CD4-positive, alpha-beta T cell treated with Interferon alpha-2 for 1 hour (primary cell): ENCODE data around the gene ITK.
A peak's percentile ranks its signal among the peaks of the same experiment; 100 is the strongest.

Experiments used
- DNase-seq, 2 donors: peaks; one replicate each; pipeline ENCODE4 v3.0.0-alpha.2; 2020 to 2022

The ITK gene

GRCh38 chr5:157248821-157249470 is 68.3 kb downstream of the ITK start:
- DNase-seq: peak; percentile 52 to 76

- DNase-seq: peak; percentile 81 to 87
Measured at GRCh38 chr5:157252711-157253465, 72.2 kb downstream of the ITK start.

GRCh38 chr5:157253547-157253946 is 72.9 kb downstream of the ITK start:
- peak in 1 of 2 donors; percentile 53 for DNase-seq

- no peak for DNase-seq
Measured at GRCh38 chr5:157258450-157258849, 77.8 kb downstream of the ITK start.

GRCh38 chr5:157259699-157260098 is 79.1 kb downstream of the ITK start:
- no peak for DNase-seq

- no peak for DNase-seq
Measured at GRCh38 chr5:157263496-157264090, 83.0 kb downstream of the ITK start.

- peak; percentile 82 to 90 for DNase-seq
Measured at GRCh38 chr5:157265714-157266285, 85.2 kb downstream of the ITK start, which contains the start of gene CYFIP2. CYFIP2 (plus strand) TSS chr5:157266123; CDS start chr5:157285362, 19,239 bp downstream.

- peak; percentile 45 to 58 for DNase-seq
Measured at GRCh38 chr5:157266286-157267007, 85.8 kb downstream of the ITK start.

- DNase-seq: no peak
Measured at GRCh38 chr5:157267025-157267424, 86.4 kb downstream of the ITK start.

GRCh38 chr5:157267761-157268480 is 87.3 kb downstream of the ITK start:
- no peak for DNase-seq

- peak in 1 of 2 donors; percentile 54 for DNase-seq
Measured at GRCh38 chr5:157269165-157269671, 88.6 kb downstream of the ITK start.

- no peak for DNase-seq
Measured at GRCh38 chr5:157269761-157270272, 89.2 kb downstream of the ITK start.

- DNase-seq: no peak
Measured at GRCh38 chr5:157270771-157271170, 90.1 kb downstream of the ITK start.

GRCh38 chr5:157271740-157272271 is 91.2 kb downstream of the ITK start:
- DNase-seq: peak; percentile 94 to 95

- DNase-seq: peak; percentile 56 to 71
Measured at GRCh38 chr5:157273131-157273556, 92.5 kb downstream of the ITK start.

- DNase-seq: no peak
Measured at GRCh38 chr5:157275403-157275802, 94.8 kb downstream of the ITK start.

- DNase-seq: no peak
Measured at GRCh38 chr5:157278319-157279037, 97.8 kb downstream of the ITK start.

- DNase-seq: no peak
Measured at GRCh38 chr5:157279605-157280239, 99.1 kb downstream of the ITK start.

GRCh38 chr5:157280927-157281326 is 100.3 kb downstream of the ITK start:
- no peak for DNase-seq

- no peak for DNase-seq
Measured at GRCh38 chr5:157282150-157282549, 101.5 kb downstream of the ITK start.
